Loucy (cell line): ENCODE measurements around the gene CAPN9.

Experiments
- H2AFZ ChIP-seq: fragments of 200-600 bp; sonication (generic); 2 replicates; pipeline ENCODE4 v1.6.0; 2016; ENCODE audit warnings: antibody characterized with exemption, mild to moderate bottlenecking, low read length, moderate library complexity
- H3F3A ChIP-seq: fragments of 200-600 bp; 2 replicates; pipeline ENCODE4 v1.6.0; 2016; ENCODE audit warnings: antibody characterized with exemption, low read depth, mild to moderate bottlenecking
- H3K27me3 ChIP-seq: fragments of 200-600 bp; sonication (generic); 2 replicates; pipeline ENCODE4 v1.6.1; 2014; ENCODE audit warnings: low read length, mild to moderate bottlenecking; ENCODE audit not compliant: insufficient read depth, poor library complexity, severe bottlenecking
- H3K36me3 ChIP-seq: fragments of 200-600 bp; sonication (generic); 2 replicates; pipeline ENCODE4 v1.6.1; 2016; ENCODE audit warnings: low read length; ENCODE audit not compliant: insufficient read depth
- H3K4me1 ChIP-seq: fragments of 200-600 bp; sonication (generic); 2 replicates; pipeline ENCODE4 v1.5.1; 2014; ENCODE audit warnings: low read length, mild to moderate bottlenecking; ENCODE audit not compliant: insufficient read depth, poor library complexity, severe bottlenecking
- H3K4me2 ChIP-seq: fragments of 200-600 bp; sonication (generic); 2 replicates; pipeline ENCODE4 v1.6.0; 2014; ENCODE audit warnings: antibody characterized with exemption, low read length, low read depth, mild to moderate bottlenecking; ENCODE audit not compliant: poor library complexity, severe bottlenecking
- H3K4me3 ChIP-seq: fragments of 200-600 bp; sonication (generic); 2 replicates; pipeline ENCODE4 v1.5.1; 2014; ENCODE audit warnings: low read length, mild to moderate bottlenecking, mixed read lengths; ENCODE audit not compliant: poor library complexity, severe bottlenecking
- H3K79me2 ChIP-seq: fragments of 200-600 bp; sonication (generic); 2 replicates; pipeline ENCODE4 v1.6.1; 2014; ENCODE audit warnings: low read length; ENCODE audit not compliant: insufficient read depth
- H3K9ac ChIP-seq: fragments of 200-600 bp; sonication (generic); 2 replicates; pipeline ENCODE4 v1.6.0; 2014; ENCODE audit warnings: mild to moderate bottlenecking, low read depth, low read length, moderate library complexity; ENCODE audit not compliant: poor library complexity, severe bottlenecking
- H3K9me2 ChIP-seq: fragments of 200-600 bp; sonication (generic); replicated peaks from 2 replicates; pipeline ENCODE4 v1.6.1; 2016; ENCODE audit warnings: low read depth, low read length, mixed read lengths
- H3K9me3 ChIP-seq: fragments of 200-600 bp; sonication (generic); 2 replicates; pipeline ENCODE4 v1.6.1; 2014; ENCODE audit warnings: mild to moderate bottlenecking, antibody characterized with exemption, low read length, low read depth; ENCODE audit not compliant: insufficient read depth
- H4K20me1 ChIP-seq: fragments of 200-600 bp; sonication (generic); 2 replicates; pipeline ENCODE4 v1.6.0; 2014; ENCODE audit warnings: antibody characterized with exemption, low read length, mild to moderate bottlenecking; ENCODE audit not compliant: insufficient read depth, poor library complexity, severe bottlenecking
- CTCF ChIP-seq: fragments of 200-600 bp; sonication (generic); conservative IDR thresholded peaks from 2 replicates; pipeline ENCODE4 v1.5.1; 2014; ENCODE audit warnings: mild to moderate bottlenecking, antibody characterized with exemption, low read length
- EZH2phosphoT487 ChIP-seq: fragments of 200-600 bp; IDR thresholded peaks from 2 replicates; pipeline ENCODE4 v1.6.1; 2018; ENCODE audit warnings: antibody characterized with exemption, mild to moderate bottlenecking, moderate library complexity, borderline replicate concordance

CAPN9 gene

GRCh38 chr1:230752407-230752806 lies 5.2 kb downstream of the CAPN9 start:
- H2AFZ ChIP-seq, result no peak overlapping the region
- H3K4me2 ChIP-seq, result no peak overlapping the region

GRCh38 chr1:230753191-230753585 lies 6.0 kb downstream of the CAPN9 start:
- H4K20me1 ChIP-seq, result no peaks in the 10 kb centered on the region
- H3K27me3 ChIP-seq, result no peaks in the 10 kb centered on the region
- TF ChIP-seq EZH2phosphoT487 (no peak), CTCF (no peak)
- H3K9me3 ChIP-seq, result no peaks in the 10 kb centered on the region
- H3K4me3 ChIP-seq, result no peak overlapping the region
- no peak overlapping the region for H2AFZ ChIP-seq
- no peaks in the 10 kb centered on the region for H3K36me3 ChIP-seq
- no peaks in the 10 kb centered on the region for H3K9me2 ChIP-seq
- no peaks in the 10 kb centered on the region for H3K79me2 ChIP-seq
- H3F3A ChIP-seq, result no peaks in the 10 kb centered on the region
- H3K4me2 ChIP-seq, result no peak overlapping the region
- no peaks in the 10 kb centered on the region for H3K4me1 ChIP-seq
- no peak overlapping the region for H3K9ac ChIP-seq

More at GRCh38 chr1:230752407-230752806, 5.2 kb downstream of the CAPN9 start:
- Histone ChIP-seq H3K79me2 (no peaks in the 10 kb centered on the region), H3K4me3 (no peak overlapping the region), H3K9me2 (no peaks in the 10 kb centered on the region), H3F3A (no peaks in the 10 kb centered on the region), H3K9ac (no peak overlapping the region), H3K9me3 (no peaks in the 10 kb centered on the region), H4K20me1 (no peaks in the 10 kb centered on the region), H3K36me3 (no peaks in the 10 kb centered on the region), H3K27me3 (no peaks in the 10 kb centered on the region), H3K4me1 (no peaks in the 10 kb centered on the region)
- TF ChIP-seq EZH2phosphoT487 (no peak), CTCF (no peak)

- H3K36me3 ChIP-seq, result no peaks in the 10 kb centered on the region
- no peak overlapping the region for H3K4me2 ChIP-seq
- no peak for TF ChIP-seq CTCF
- TF ChIP-seq EZH2phosphoT487, result no peak
- no peaks in the 10 kb centered on the region for H4K20me1 ChIP-seq
- H3K4me1 ChIP-seq, result no peaks in the 10 kb centered on the region
- H3K79me2 ChIP-seq, result no peaks in the 10 kb centered on the region
- H3K27me3 ChIP-seq, result no peaks in the 10 kb centered on the region
- H2AFZ ChIP-seq, result no peak overlapping the region
- no peaks in the 10 kb centered on the region for H3F3A ChIP-seq
- H3K9me3 ChIP-seq, result no peaks in the 10 kb centered on the region
- no peak overlapping the region for H3K4me3 ChIP-seq
- H3K9me2 ChIP-seq, result no peaks in the 10 kb centered on the region
- no peak overlapping the region for H3K9ac ChIP-seq
Measured at GRCh38 chr1:230753586-230754251, 6.5 kb downstream of the CAPN9 start.
